H9 (cell line): ENCODE results near the gene MRPL54. TPM values are rescaled to one million over a fixed set of nuclear protein-coding genes. Genes with fewer than 3 reads are reported as not detected.

Experiments used
- DNase-seq: peaks from one replicate; pipeline ENCODE4 v3.0.0-alpha.2; 2017
- H2AFZ ChIP-seq: one replicate; pipeline ENCODE4 v1.6.1; 2013; ENCODE audit warnings: mild to moderate bottlenecking, low read length, control low read depth, moderate library complexity
- H2AK5ac ChIP-seq: 2 replicates; pipeline ENCODE4 v1.6.1; 2013; ENCODE audit warnings: low read length, control low read depth, mixed read lengths; ENCODE audit not compliant: insufficient read length
- H2BK120ac ChIP-seq: one replicate; pipeline ENCODE4 v1.6.1; 2013; ENCODE audit warnings: low read depth, mild to moderate bottlenecking, low read length, control low read depth, inconsistent platforms; ENCODE audit not compliant: poor library complexity, severe bottlenecking
- H2BK12ac ChIP-seq: 2 replicates; pipeline ENCODE4 v1.6.1; 2013; ENCODE audit warnings: low read length, control low read depth, mixed read lengths, low read depth; ENCODE audit not compliant: insufficient read length
- H2BK15ac ChIP-seq: 2 replicates; pipeline ENCODE4 v1.6.1; 2013; ENCODE audit warnings: low read depth, low read length, control low read depth
- H2BK20ac ChIP-seq: one replicate; pipeline ENCODE4 v1.6.1; 2013; ENCODE audit warnings: low read depth, mild to moderate bottlenecking, low read length, control low read depth, inconsistent platforms; ENCODE audit not compliant: poor library complexity, severe bottlenecking
- H2BK5ac ChIP-seq: 2 replicates; pipeline ENCODE4 v1.6.1; 2013; ENCODE audit warnings: low read length, control low read depth, mixed read lengths; ENCODE audit not compliant: insufficient read length
- H3K14ac ChIP-seq: 2 replicates; pipeline ENCODE4 v1.6.1; 2013; ENCODE audit warnings: low read length, control low read depth; ENCODE audit not compliant: insufficient read depth
- H3K18ac ChIP-seq: 2 replicates; pipeline ENCODE4 v1.6.1; 2013; ENCODE audit warnings: low read depth, mild to moderate bottlenecking, mixed read lengths, low read length, control low read depth; ENCODE audit not compliant: insufficient read length
- H3K23ac ChIP-seq: 2 replicates; pipeline ENCODE4 v1.6.1; 2013; ENCODE audit warnings: low read length, control low read depth, mixed read lengths, low read depth; ENCODE audit not compliant: insufficient read length
- H3K23me2 ChIP-seq: 2 replicates; pipeline ENCODE4 v1.6.1; 2013; ENCODE audit warnings: low read depth, mild to moderate bottlenecking, mixed read lengths, low read length, control low read depth; ENCODE audit not compliant: insufficient read length, poor library complexity, severe bottlenecking
- H3K27ac ChIP-seq: 2 replicates; pipeline ENCODE4 v1.5.1; 2013; ENCODE audit warnings: low read length, control low read depth, mixed read lengths, low read depth; ENCODE audit not compliant: insufficient read length
- H3K27me3 ChIP-seq: 2 replicates; pipeline ENCODE4 v1.6.1; 2013; ENCODE audit warnings: low read length, control low read depth, inconsistent platforms; ENCODE audit not compliant: insufficient read depth
- H3K4ac ChIP-seq: 2 replicates; pipeline ENCODE4 v1.6.1; 2013; ENCODE audit warnings: low read depth, mild to moderate bottlenecking, control low read depth, inconsistent platforms, low read length, moderate library complexity
- H3K4me1 ChIP-seq: 2 replicates; pipeline ENCODE4 v1.6.1; 2013; ENCODE audit warnings: low read length, control low read depth, inconsistent platforms; ENCODE audit not compliant: insufficient read depth
- H3K4me2 ChIP-seq: 2 replicates; pipeline ENCODE4 v1.6.1; 2013; ENCODE audit warnings: low read length, control low read depth, mixed read lengths; ENCODE audit not compliant: insufficient read length, insufficient read depth
- H3K56ac ChIP-seq: 2 replicates; pipeline ENCODE4 v1.6.1; 2013; ENCODE audit warnings: low read depth, mild to moderate bottlenecking, mixed read lengths, low read length, control low read depth; ENCODE audit not compliant: insufficient read length
- H3K79me1 ChIP-seq: 2 replicates; pipeline ENCODE4 v1.6.1; 2013; ENCODE audit warnings: low read depth, mild to moderate bottlenecking, moderate library complexity, low read length, control low read depth, inconsistent platforms; ENCODE audit not compliant: insufficient read depth, poor library complexity, severe bottlenecking
- H3K79me2 ChIP-seq: 2 replicates; pipeline ENCODE4 v1.6.1; 2013; ENCODE audit warnings: low read length, control low read depth, inconsistent platforms; ENCODE audit not compliant: insufficient read depth
- H3K9ac ChIP-seq: 2 replicates; pipeline ENCODE4 v1.6.1; 2013; ENCODE audit warnings: low read length, control low read depth, mixed read lengths; ENCODE audit not compliant: insufficient read length; ENCODE audit errors: extremely low read depth
- H3K9me3 ChIP-seq: one replicate; pipeline ENCODE4 v1.6.1; 2013; ENCODE audit warnings: low read depth, low read length, inconsistent platforms; ENCODE audit not compliant: control insufficient read depth
- H3T11ph ChIP-seq: one replicate; pipeline ENCODE4 v1.6.1; 2013; ENCODE audit warnings: mild to moderate bottlenecking, low read length, control low read depth, inconsistent platforms
- H4K20me1 ChIP-seq: one replicate; pipeline ENCODE4 v1.6.1; 2013; ENCODE audit not compliant: control insufficient read depth, insufficient read length, insufficient read depth
- H4K5ac ChIP-seq: 2 replicates; pipeline ENCODE4 v1.6.1; 2013; ENCODE audit warnings: low read depth, mild to moderate bottlenecking, mixed read lengths, low read length, control low read depth; ENCODE audit not compliant: insufficient read length
- H4K8ac ChIP-seq: replicated peaks from 2 replicates; pipeline ENCODE4 v1.6.1; 2013; ENCODE audit warnings: low read length, control low read depth, mixed read lengths, low read depth; ENCODE audit not compliant: insufficient read length
- H4K91ac ChIP-seq: 2 replicates; pipeline ENCODE4 v1.6.1; 2013; ENCODE audit warnings: low read depth, mild to moderate bottlenecking, moderate library complexity, mixed read lengths, low read length, control low read depth; ENCODE audit not compliant: insufficient read length
- H3K27ac Mint-ChIP-seq, 3 experiments: 2 replicates in 2 of 3; 3 replicates in 1 of 3; pipeline ENCODE4 v1.8.0; 2020 to 2021; ENCODE audit warnings: mixed read lengths in 3 of 3, mild to moderate bottlenecking in 1 of 3, moderate library complexity in 1 of 3
- H3K27me3 Mint-ChIP-seq: 2 replicates; pipeline ENCODE4 v1.8.0; 2021; ENCODE audit warnings: low read depth, mild to moderate bottlenecking, moderate library complexity, mixed read lengths
- H3K36me3 Mint-ChIP-seq, 3 experiments: 2 replicates in 2 of 3; 3 replicates in 1 of 3; pipeline ENCODE4 v1.8.0; 2020 to 2021; ENCODE audit warnings: low read depth in 3 of 3, mixed read lengths in 3 of 3; ENCODE audit not compliant: insufficient read depth in 1 of 3
- H3K4me1 Mint-ChIP-seq, 2 experiments: 2 replicates each; pipeline ENCODE4 v1.8.0; 2020; ENCODE audit warnings: mixed read lengths in 2 of 2
- H3K4me3 Mint-ChIP-seq, 2 experiments: 2 replicates in 1 of 2; 3 replicates in 1 of 2; pipeline ENCODE4 v1.8.0; 2020 to 2021; ENCODE audit warnings: mild to moderate bottlenecking in 2 of 2, mixed read lengths in 2 of 2, moderate library complexity in 1 of 2
- H3K9me3 Mint-ChIP-seq, 2 experiments: 2 replicates in 1 of 2; 3 replicates in 1 of 2; pipeline ENCODE4 v1.8.0; 2020; ENCODE audit warnings: mild to moderate bottlenecking in 2 of 2, mixed read lengths in 2 of 2, moderate library complexity in 1 of 2
- WGBS: extraction: QIAGEN DNeasy Blood & Tissue Kit; methylation state at CpG from one replicate; pipeline ENCODE4 v1.1.7; 2013; ENCODE audit warnings: missing lambda C conversion rate, low lambda C conversion rate, mixed read lengths; ENCODE audit not compliant: insufficient read length; ENCODE audit errors: extremely low coverage; 5-methylcytosine and 5-hydroxymethylcytosine counted together
- total RNA-seq: library from RNA; stranded (reverse); gene quantifications from 2 replicates; pipeline ENCODE4 v1.2.1, GENCODE V29; 2021
- TF ChIP-seq, protein P1 (sequence below): fragments of 200-600 bp; sonication (generic); conservative IDR thresholded peaks from 3 replicates; pipeline ENCODE4 v1.8.0; 2021; ENCODE audit warnings: antibody characterized with exemption, mild to moderate bottlenecking

Gene MRPL54
- total RNA-seq, 1 experiment from 2014 or later = 60.0 TPM

DNA sequence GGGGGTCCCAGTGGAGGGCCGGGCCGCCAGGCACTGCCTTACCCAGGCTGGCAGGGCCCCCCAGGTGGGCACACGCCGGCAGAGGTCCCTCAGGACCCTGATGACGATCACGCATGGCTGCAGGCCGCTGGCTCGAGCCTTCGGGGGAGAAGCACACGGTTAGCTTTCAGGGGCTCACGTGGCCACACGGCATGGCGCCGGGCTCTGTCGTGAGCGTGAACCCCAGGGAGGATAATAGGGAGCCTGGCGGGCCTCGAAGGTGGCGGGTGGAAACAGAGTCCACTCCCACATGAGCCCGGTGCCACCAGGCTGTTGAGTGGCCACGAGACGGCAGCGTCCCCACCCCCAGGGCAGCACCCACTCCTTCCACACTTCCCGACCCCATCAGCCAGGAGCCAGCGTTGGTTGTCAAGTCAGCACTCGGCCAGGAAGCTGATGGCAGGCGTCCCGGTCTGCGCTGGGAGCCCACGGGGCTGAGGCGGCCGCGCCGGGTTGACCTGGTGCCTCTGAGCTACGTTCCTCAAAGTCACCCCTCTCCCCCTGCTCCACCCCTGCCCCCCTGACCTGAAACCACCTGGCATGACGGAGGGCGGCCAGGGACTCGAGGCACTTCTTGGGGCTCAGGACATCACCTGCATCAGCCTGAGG, 48.4 kb downstream of the MRPL54 start:
- H2BK12ac ChIP-seq = no peak overlapping the region
- H4K8ac ChIP-seq = no peak overlapping the region
- H3K23me2 ChIP-seq = no peaks in the 10 kb centered on the region
- H3K56ac ChIP-seq = no peak overlapping the region
- DNase-seq = peak; percentile 22
- H3K4me1 ChIP-seq = no peaks in the 10 kb centered on the region
- no peak overlapping the region for H4K5ac ChIP-seq
- H3K4me2 ChIP-seq = no peak overlapping the region
- H2BK120ac ChIP-seq = no peak overlapping the region
- H3K14ac ChIP-seq = no peak overlapping the region
- Mint-ChIP-seq H3K27me3 (no peaks in the 10 kb centered on the region), H3K9me3 (peaks cover 0 to 6% of the 10 kb centered on the region in 2 experiments; a peak in 2 of 5 replicates), H3K27ac (no peak overlapping the region), H3K36me3 (no peaks in the 10 kb centered on the region), H3K4me3 (no peak overlapping the region), H3K4me1 (no peaks in the 10 kb centered on the region)
- H3K9me3 ChIP-seq = no peaks in the 10 kb centered on the region
- no peak overlapping the region for H2BK20ac ChIP-seq
- no peak overlapping the region for H2AK5ac ChIP-seq
- TF ChIP-seq, protein P1, sequence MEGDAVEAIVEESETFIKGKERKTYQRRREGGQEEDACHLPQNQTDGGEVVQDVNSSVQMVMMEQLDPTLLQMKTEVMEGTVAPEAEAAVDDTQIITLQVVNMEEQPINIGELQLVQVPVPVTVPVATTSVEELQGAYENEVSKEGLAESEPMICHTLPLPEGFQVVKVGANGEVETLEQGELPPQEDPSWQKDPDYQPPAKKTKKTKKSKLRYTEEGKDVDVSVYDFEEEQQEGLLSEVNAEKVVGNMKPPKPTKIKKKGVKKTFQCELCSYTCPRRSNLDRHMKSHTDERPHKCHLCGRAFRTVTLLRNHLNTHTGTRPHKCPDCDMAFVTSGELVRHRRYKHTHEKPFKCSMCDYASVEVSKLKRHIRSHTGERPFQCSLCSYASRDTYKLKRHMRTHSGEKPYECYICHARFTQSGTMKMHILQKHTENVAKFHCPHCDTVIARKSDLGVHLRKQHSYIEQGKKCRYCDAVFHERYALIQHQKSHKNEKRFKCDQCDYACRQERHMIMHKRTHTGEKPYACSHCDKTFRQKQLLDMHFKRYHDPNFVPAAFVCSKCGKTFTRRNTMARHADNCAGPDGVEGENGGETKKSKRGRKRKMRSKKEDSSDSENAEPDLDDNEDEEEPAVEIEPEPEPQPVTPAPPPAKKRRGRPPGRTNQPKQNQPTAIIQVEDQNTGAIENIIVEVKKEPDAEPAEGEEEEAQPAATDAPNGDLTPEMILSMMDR = no peak
- H2BK5ac ChIP-seq = no peak overlapping the region
- H4K20me1 ChIP-seq = peaks cover 2% of the 10 kb centered on the region
- H2BK15ac ChIP-seq = no peak overlapping the region
- no peak overlapping the region for H4K91ac ChIP-seq
- H3K9ac ChIP-seq = no peak overlapping the region
- no peaks in the 10 kb centered on the region for H3K79me2 ChIP-seq
- H3T11ph ChIP-seq = no peak overlapping the region
- H3K27me3 ChIP-seq = no peaks in the 10 kb centered on the region
- no peak overlapping the region for H3K18ac ChIP-seq
- H3K79me1 ChIP-seq = no peaks in the 10 kb centered on the region
- H2AFZ ChIP-seq = no peak overlapping the region
- no peak overlapping the region for H3K4ac ChIP-seq
- no peak overlapping the region for H3K27ac ChIP-seq
- H3K23ac ChIP-seq = no peak overlapping the region
- no CpG with 5 or more reads among the region's 38 CpGs for WGBS
